Measurements from ENCODE around the gene SPIN2B.
"Not testable (repeated sequence)": the region's sequence is repeated elsewhere in the genome, so short reads cannot be mapped to it uniquely, and the experiment has no call there.

Gene SPIN2B

GRCh38 chrX:57121162-57121755 lies at the start of gene SPIN2B:
SPIN2B (minus strand) TSS chrX:57121548.
- Mint-ChIP-seq H3K4me3 (peak within 1 kb of the TSS; percentile 85), H3K9me3 (no peaks in the 10 kb centered on the region), H3K36me3 (ENCODE audit: low read depth) (peaks cover 21% of the 10 kb centered on the region), H3K27ac (peak within 1 kb of the TSS; percentile 90), H3K27me3 (peaks cover 11% of the 10 kb centered on the region), H3K4me1 (ENCODE audit: low read depth) (peaks cover 5% of the 10 kb centered on the region)
- DNase-seq = peak; percentile 82

- Mint-ChIP-seq H3K36me3 (ENCODE audit: low read depth) (peaks cover 8% of the 10 kb centered on the region), H3K27ac (no peak overlapping the region), H3K9me3 (peaks cover 10% of the 10 kb centered on the region), H3K4me3 (no peak overlapping the region), H3K27me3 (peaks cover 37% of the 10 kb centered on the region), H3K4me1 (ENCODE audit: low read depth) (no peaks in the 10 kb centered on the region)
- DNase-seq = no peak
These were observed 35.2 kb upstream of the SPIN2B start for GRCh38 chrX:57156397-57157049.

GRCh38 chrX:57155171-57155570 lies 33.8 kb upstream of the SPIN2B start:
- Mint-ChIP-seq H3K36me3 (ENCODE audit: low read depth) (peaks cover 11% of the 10 kb centered on the region), H3K4me1 (ENCODE audit: low read depth) (no peaks in the 10 kb centered on the region), H3K9me3 (peaks cover 10% of the 10 kb centered on the region), H3K4me3 (no peak overlapping the region), H3K27me3 (peaks cover 35% of the 10 kb centered on the region), H3K27ac (no peak overlapping the region)
- no peak for DNase-seq

GRCh38 chrX:57152222-57152621 lies 30.9 kb upstream of the SPIN2B start:
- not testable (repeated sequence) for H3K4me3 Mint-ChIP-seq; H3K4me1 Mint-ChIP-seq (ENCODE audit: low read depth)

GRCh38 chrX:57138674-57139073 lies 17.3 kb upstream of the SPIN2B start:
- Mint-ChIP-seq H3K4me3 (no peak overlapping the region), H3K36me3 (ENCODE audit: low read depth) (no peaks in the 10 kb centered on the region), H3K9me3 (no peaks in the 10 kb centered on the region), H3K27ac (no peak overlapping the region), H3K4me1 (ENCODE audit: low read depth) (peaks cover 7% of the 10 kb centered on the region), H3K27me3 (peaks cover 30% of the 10 kb centered on the region)
- DNase-seq = no peak

More at GRCh38 chrX:57152222-57152621, 30.9 kb upstream of the SPIN2B start:
- not testable (repeated sequence) for DNase-seq, H3K9me3 Mint-ChIP-seq, H3K27ac Mint-ChIP-seq
- Mint-ChIP-seq H3K36me3 (ENCODE audit: low read depth) (peaks cover 19% of the 10 kb centered on the region), H3K27me3 (peaks cover 32% of the 10 kb centered on the region)

- Mint-ChIP-seq H3K36me3 (ENCODE audit: low read depth) (no peaks in the 10 kb centered on the region), H3K9me3 (no peaks in the 10 kb centered on the region), H3K4me3 (no peak overlapping the region), H3K27ac (no peak overlapping the region), H3K4me1 (ENCODE audit: low read depth) (peaks cover 7% of the 10 kb centered on the region), H3K27me3 (peaks cover 30% of the 10 kb centered on the region)
- DNase-seq = no peak
These were observed 16.2 kb upstream of the SPIN2B start for GRCh38 chrX:57137501-57137900.

- H3K4me3 Mint-ChIP-seq; DNase-seq; H3K36me3 Mint-ChIP-seq (ENCODE audit: low read depth); H3K4me1 Mint-ChIP-seq (ENCODE audit: low read depth); H3K27ac Mint-ChIP-seq; H3K9me3 Mint-ChIP-seq: not testable (repeated sequence)
- H3K27me3 Mint-ChIP-seq = peaks cover 30% of the 10 kb centered on the region
These were observed 15.7 kb upstream of the SPIN2B start, which contains the start of gene SPIN2A for GRCh38 chrX:57137073-57137472. SPIN2A (minus strand) TSS chrX:57137397; CDS start chrX:57136597, 800 bp downstream.

GRCh38 chrX:57136589-57136988 lies 15.2 kb upstream of the SPIN2B start:
- DNase-seq; H3K4me1 Mint-ChIP-seq (ENCODE audit: low read depth); H3K36me3 Mint-ChIP-seq (ENCODE audit: low read depth); H3K9me3 Mint-ChIP-seq; H3K27ac Mint-ChIP-seq; H3K4me3 Mint-ChIP-seq: not testable (repeated sequence)
- peaks cover 30% of the 10 kb centered on the region for H3K27me3 Mint-ChIP-seq

- Mint-ChIP-seq H3K27ac (no peak overlapping the region), H3K27me3 (peaks cover 32% of the 10 kb centered on the region), H3K36me3 (ENCODE audit: low read depth) (no peaks in the 10 kb centered on the region), H3K9me3 (no peaks in the 10 kb centered on the region), H3K4me1 (ENCODE audit: low read depth) (no peaks in the 10 kb centered on the region), H3K4me3 (no peak overlapping the region)
- DNase-seq = no peak
These were observed 13.9 kb upstream of the SPIN2B start for GRCh38 chrX:57135287-57135686.

GRCh38 chrX:57134702-57135101 lies 13.4 kb upstream of the SPIN2B start:
- Mint-ChIP-seq H3K27me3 (peaks cover 31% of the 10 kb centered on the region), H3K36me3 (ENCODE audit: low read depth) (no peaks in the 10 kb centered on the region), H3K9me3 (no peaks in the 10 kb centered on the region), H3K4me1 (ENCODE audit: low read depth) (no peaks in the 10 kb centered on the region), H3K4me3 (no peak overlapping the region), H3K27ac (no peak overlapping the region)
- DNase-seq = no peak

- no peaks in the 10 kb centered on the region for H3K9me3 Mint-ChIP-seq
- no peak overlapping the region for H3K27ac Mint-ChIP-seq
- no peak overlapping the region for H3K4me3 Mint-ChIP-seq
- no peaks in the 10 kb centered on the region for H3K4me1 Mint-ChIP-seq (ENCODE audit: low read depth)
- DNase-seq = no peak
- no peaks in the 10 kb centered on the region for H3K36me3 Mint-ChIP-seq (ENCODE audit: low read depth)
- peaks cover 23% of the 10 kb centered on the region for H3K27me3 Mint-ChIP-seq
These were observed 12.4 kb upstream of the SPIN2B start for GRCh38 chrX:57133706-57134105.

GRCh38 chrX:57133284-57133683 lies 11.9 kb upstream of the SPIN2B start:
- H3K4me1 Mint-ChIP-seq (ENCODE audit: low read depth); DNase-seq; H3K36me3 Mint-ChIP-seq (ENCODE audit: low read depth); H3K27ac Mint-ChIP-seq; H3K9me3 Mint-ChIP-seq; H3K4me3 Mint-ChIP-seq: not testable (repeated sequence)
- peaks cover 23% of the 10 kb centered on the region for H3K27me3 Mint-ChIP-seq

- Mint-ChIP-seq H3K27ac (no peak overlapping the region), H3K36me3 (ENCODE audit: low read depth) (no peaks in the 10 kb centered on the region), H3K9me3 (no peaks in the 10 kb centered on the region), H3K4me1 (ENCODE audit: low read depth) (no peaks in the 10 kb centered on the region), H3K4me3 (no peak overlapping the region), H3K27me3 (peaks cover 20% of the 10 kb centered on the region)
- DNase-seq = no peak
These were observed 10.7 kb upstream of the SPIN2B start for GRCh38 chrX:57132046-57132445.

GRCh38 chrX:57121816-57122215 lies 468 bp upstream of the SPIN2B start:
- Mint-ChIP-seq H3K4me3 (peak overlapping the region; percentile 85), H3K4me1 (ENCODE audit: low read depth) (peaks cover 5% of the 10 kb centered on the region), H3K36me3 (ENCODE audit: low read depth) (peaks cover 21% of the 10 kb centered on the region), H3K27ac (peak overlapping the region; percentile 90), H3K9me3 (no peaks in the 10 kb centered on the region), H3K27me3 (peaks cover 8% of the 10 kb centered on the region)
- no peak for DNase-seq

- Mint-ChIP-seq H3K27me3 (peaks cover 11% of the 10 kb centered on the region), H3K36me3 (ENCODE audit: low read depth) (peaks cover 26% of the 10 kb centered on the region), H3K4me3 (peak overlapping the region; percentile 85), H3K27ac (peak overlapping the region; percentile 90)
- DNase-seq; H3K4me1 Mint-ChIP-seq (ENCODE audit: low read depth); H3K9me3 Mint-ChIP-seq: not testable (repeated sequence)
These were observed 658 bp downstream of the SPIN2B start for GRCh38 chrX:57120619-57121161.

Data from activated T-cell treated with anti-CD3 and anti-CD28 coated beads, Interleukin-2, amount 50 U/mL, for 24 hours (primary cell).